ENCODE results near the gene FAM204A.

- TF ChIP-seq, protein P1, sequence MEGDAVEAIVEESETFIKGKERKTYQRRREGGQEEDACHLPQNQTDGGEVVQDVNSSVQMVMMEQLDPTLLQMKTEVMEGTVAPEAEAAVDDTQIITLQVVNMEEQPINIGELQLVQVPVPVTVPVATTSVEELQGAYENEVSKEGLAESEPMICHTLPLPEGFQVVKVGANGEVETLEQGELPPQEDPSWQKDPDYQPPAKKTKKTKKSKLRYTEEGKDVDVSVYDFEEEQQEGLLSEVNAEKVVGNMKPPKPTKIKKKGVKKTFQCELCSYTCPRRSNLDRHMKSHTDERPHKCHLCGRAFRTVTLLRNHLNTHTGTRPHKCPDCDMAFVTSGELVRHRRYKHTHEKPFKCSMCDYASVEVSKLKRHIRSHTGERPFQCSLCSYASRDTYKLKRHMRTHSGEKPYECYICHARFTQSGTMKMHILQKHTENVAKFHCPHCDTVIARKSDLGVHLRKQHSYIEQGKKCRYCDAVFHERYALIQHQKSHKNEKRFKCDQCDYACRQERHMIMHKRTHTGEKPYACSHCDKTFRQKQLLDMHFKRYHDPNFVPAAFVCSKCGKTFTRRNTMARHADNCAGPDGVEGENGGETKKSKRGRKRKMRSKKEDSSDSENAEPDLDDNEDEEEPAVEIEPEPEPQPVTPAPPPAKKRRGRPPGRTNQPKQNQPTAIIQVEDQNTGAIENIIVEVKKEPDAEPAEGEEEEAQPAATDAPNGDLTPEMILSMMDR (IDR thresholded peaks at IDR 0.05; ENCODE audit: poor library complexity): no peak
- TF ChIP-seq EZH2 (IDR thresholded peaks at IDR 0.05; ENCODE audit: borderline replicate concordance): no peak
Observed at GRCh38 chr10:118298787-118299186, 43.3 kb downstream of the FAM204A start.

All from hepatocyte (in vitro differentiated cells).